ENCODE measurements around the gene FAM50B.

DNA sequence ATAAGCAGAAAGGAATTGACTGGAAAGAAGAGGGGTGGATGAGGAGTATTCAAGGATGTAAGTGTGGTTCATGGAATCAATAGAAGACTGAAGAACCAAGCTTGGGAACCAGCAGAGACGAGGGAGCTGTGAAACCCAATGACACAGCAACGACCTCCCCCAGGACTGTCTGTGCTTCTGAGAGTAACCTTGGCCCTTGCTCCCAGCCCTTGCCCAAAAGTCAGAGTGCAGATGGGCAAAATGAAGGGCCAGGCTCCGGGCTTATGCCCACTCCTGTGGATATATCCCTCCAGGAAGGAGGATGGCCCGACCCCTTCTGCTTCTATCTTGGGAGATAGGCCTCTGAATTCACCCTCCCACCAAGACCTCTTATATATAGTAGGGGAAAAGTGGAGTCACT, 24.9 kb downstream of the FAM50B start:
- TF ChIP-seq, protein P1, sequence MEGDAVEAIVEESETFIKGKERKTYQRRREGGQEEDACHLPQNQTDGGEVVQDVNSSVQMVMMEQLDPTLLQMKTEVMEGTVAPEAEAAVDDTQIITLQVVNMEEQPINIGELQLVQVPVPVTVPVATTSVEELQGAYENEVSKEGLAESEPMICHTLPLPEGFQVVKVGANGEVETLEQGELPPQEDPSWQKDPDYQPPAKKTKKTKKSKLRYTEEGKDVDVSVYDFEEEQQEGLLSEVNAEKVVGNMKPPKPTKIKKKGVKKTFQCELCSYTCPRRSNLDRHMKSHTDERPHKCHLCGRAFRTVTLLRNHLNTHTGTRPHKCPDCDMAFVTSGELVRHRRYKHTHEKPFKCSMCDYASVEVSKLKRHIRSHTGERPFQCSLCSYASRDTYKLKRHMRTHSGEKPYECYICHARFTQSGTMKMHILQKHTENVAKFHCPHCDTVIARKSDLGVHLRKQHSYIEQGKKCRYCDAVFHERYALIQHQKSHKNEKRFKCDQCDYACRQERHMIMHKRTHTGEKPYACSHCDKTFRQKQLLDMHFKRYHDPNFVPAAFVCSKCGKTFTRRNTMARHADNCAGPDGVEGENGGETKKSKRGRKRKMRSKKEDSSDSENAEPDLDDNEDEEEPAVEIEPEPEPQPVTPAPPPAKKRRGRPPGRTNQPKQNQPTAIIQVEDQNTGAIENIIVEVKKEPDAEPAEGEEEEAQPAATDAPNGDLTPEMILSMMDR (IDR thresholded peaks at IDR 0.05 in 8 of 11, conservative IDR thresholded peaks at IDR 0.05 in 3 of 11) = no peak
- no peak for TF ChIP-seq POLR2AphosphoS5 (IDR thresholded peaks at IDR 0.05)
- no peak for TF ChIP-seq POLR2A (IDR thresholded peaks at IDR 0.05)

All from spleen (tissue), 7 donors.